SKM-1 (cell line): Measurements from ENCODE around the gene TMEM30B.
"Not testable (repeated sequence)": the region's sequence is repeated elsewhere in the genome, so short reads cannot be mapped to it uniquely, and the experiment has no call there.

Source experiments
- DNase-seq: peaks from one replicate; lab custom pipeline; 2025; ENCODE audit not compliant: unreplicated experiment; lab: John Stamatoyannopoulos, UW

The TMEM30B gene

GRCh38 chr14:61266891-61267740 lies 14.0 kb downstream of the TMEM30B start:
- DNase-seq, result no peak

- DNase-seq, result no peak
These were observed 14.7 kb downstream of the TMEM30B start for GRCh38 chr14:61266436-61266835.

- DNase-seq, result no peak
These were observed 16.5 kb downstream of the TMEM30B start for GRCh38 chr14:61264651-61265050.

- no peak for DNase-seq
These were observed 17.0 kb downstream of the TMEM30B start for GRCh38 chr14:61264010-61264571.

GRCh38 chr14:61262082-61262481 lies 19.1 kb downstream of the TMEM30B start:
- DNase-seq, result no peak

DNA sequence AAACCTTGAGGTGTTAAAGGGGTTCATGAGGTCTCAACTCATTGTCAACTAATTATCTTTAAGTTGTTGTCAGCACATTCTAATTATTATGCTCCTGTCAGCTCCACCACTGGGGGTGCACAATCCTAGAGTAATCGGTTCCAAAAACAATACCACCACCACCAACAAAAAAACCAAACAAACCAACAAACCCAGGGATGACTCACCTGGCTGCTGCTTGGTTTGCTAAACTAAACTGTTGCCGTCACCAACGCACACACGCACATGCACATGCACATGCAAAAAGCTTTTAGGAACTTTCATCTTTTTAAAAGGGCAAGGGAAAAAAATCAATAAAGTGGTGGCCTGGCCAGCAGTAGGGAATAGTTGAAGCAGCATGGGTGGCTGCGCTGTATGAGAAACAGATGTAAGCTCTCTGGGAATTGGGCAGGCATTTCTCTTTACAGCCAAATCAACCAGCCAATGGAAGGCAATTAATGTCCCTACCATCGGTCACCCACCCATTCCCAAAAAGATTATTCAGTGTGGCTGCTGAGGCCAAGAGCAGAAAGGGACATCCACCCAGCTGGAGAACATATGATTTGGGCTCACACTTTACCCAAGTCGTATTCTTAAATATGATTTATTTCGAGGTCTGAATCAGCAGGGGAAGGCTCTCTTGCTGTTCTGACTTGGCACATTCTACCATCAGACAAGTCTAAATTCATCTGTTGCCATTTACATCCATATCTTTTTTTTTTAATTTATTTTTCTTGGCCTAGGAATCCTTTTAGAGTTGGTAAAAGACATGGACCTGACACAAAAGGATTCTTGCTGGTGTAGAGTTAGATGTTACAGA lies 20.0 kb downstream of the TMEM30B start:
- DNase-seq, result no peak

DNA sequence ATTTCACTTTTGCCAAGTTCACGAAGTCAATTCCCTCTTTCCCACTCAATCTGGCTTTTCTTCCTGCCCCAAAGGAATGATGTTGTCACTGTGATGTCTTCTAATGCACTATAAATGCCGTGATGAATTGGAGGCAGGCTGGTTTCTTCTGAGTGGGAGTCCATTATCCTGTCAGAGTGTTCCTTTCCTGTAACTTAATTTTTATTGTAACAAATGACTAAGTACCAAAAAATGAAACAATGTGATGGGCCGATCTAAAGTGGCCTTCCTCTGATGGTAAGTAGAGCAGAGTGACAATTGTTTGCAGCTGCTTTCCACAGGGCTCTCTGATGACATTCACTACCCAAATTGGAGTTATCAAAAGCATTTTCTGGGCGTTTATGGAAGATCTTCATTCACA lies 22.2 kb downstream of the TMEM30B start:
- no peak for DNase-seq

DNA sequence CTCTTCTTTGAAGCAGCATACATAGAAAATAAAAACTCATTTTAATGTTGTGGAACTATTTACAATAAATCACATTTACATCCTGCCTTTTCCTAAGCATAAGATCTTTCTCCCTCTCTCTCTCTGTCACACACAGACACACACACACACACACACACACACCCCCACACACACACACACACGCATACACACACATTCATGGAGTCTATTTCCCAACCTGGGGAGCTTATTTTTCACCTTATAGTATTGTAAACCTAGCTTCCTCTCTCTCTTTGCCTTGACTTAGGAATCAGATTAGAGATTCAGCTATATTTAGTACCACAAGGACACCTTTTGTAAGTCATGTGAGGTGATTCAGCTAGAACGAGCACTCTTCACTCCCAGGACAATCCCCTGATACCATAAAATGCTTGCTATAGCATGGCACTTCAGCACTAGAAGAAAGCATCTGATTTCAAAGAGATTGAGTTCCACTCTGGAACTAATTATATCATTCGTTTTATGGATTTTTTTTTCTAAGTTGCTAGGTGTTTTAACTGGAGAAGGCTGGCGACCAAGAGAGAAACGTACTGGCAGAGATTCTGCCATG lies 23.6 kb downstream of the TMEM30B start:
- DNase-seq, result no peak

GRCh38 chr14:61256826-61257468 lies 24.2 kb downstream of the TMEM30B start:
- no peak for DNase-seq

DNA sequence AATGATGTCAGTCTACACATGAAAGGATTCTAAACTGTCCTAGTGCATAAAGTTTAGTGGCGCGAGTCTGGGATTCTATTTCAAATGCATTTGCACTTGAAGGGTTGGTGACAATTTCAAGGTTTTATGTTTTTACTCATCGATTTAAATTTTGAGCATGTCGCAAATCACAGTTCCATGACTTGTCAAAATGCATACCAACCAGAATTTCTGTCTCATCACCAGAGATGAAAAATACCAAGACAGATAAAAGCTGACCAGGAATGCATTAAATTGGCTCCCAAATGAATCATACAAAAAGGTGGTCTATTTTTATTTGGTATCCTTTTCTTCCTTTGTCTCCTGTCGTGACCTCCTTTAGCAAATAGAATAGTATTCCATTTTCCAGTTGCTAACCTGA lies 25.2 kb downstream of the TMEM30B start:
- DNase-seq, result no peak

DNA sequence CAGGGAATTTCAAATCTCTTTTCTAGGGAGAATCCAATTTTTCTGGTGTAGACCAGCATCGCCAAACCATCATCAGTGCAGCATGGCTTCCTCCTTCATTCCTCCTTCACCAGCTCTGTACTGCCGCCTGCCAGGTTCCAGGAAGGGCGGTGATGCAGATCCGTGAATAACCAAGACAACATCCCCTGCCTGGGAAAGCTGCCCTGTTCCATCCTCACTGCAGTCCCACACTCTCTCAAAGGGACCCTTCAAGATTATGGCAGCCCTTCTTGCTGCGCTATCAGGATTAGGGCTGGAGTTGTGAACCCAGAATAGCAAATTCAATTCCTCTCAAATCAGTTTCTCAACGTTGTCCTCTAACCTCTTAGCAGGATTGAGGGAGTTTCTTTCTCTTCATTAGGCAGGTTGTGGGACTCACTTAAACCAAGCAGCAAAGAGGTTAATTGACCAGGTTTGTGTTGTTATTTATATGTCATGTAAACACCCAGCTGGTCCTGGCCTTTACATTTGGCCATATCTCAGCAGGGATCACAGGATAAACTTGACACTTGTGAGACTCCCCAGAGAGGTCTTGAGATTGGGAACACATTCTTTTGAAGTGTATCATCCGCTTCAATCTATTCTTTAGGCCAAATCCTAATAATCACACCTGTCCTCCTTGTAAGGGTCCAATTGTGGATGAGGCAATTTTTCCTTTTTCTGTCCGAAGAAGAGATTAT lies 26.2 kb downstream of the TMEM30B start:
- DNase-seq, result no peak

- DNase-seq, result peak; percentile 1
These were observed 27.9 kb downstream of the TMEM30B start for GRCh38 chr14:61253064-61253738.

DNA sequence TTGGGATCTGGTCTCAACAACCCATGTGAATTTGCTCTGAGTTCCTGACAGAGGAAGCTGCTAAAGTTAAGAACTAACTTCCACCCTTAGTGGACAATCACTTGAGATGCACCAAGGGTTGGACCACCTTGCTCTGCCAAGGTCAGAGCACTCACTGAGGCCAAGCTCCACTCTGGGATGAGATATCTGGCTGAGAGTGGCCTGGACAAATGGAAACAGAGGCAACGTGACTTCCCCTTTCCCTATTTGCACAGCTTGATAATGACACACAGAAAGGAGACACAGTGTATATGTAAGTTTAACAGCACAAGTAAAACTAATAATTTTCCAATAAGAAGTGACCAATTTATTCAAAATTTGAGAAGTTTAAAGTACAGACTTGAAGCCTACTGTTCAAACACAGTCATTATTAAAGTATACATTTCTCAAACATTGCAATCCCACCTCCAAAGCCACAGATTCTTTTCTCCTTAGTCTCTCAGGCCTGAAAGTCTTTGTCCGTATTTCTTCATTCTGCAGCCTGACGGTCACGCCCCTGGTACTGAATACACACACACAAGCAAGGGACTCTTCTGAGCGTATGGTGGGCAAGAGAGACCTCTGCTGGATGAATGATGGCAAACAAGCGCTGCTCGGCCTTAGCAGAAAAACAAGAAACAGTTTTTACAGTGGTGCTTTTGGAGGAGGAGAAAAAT lies 28.6 kb downstream of the TMEM30B start:
- DNase-seq, result peak; percentile 18

DNA sequence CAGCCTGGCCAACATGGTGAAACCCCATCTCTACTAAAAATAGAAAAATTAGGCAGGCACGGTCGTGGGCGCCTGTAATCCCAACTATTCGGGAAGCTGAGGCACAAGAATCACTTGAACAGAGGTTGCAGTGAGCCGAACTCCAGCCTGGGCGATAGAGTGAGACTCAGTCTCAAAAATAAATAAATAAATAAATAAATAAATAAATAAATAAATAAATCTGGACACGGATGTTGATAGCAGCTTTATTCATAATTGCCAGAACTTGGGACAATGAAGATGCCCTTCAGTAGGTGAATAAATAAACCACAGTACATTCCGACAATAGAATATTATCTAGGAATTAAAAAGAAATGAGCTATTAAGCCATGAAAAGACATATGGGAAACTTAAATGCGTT lies 31.1 kb downstream of the TMEM30B start:
- DNase-seq, result no peak

DNA sequence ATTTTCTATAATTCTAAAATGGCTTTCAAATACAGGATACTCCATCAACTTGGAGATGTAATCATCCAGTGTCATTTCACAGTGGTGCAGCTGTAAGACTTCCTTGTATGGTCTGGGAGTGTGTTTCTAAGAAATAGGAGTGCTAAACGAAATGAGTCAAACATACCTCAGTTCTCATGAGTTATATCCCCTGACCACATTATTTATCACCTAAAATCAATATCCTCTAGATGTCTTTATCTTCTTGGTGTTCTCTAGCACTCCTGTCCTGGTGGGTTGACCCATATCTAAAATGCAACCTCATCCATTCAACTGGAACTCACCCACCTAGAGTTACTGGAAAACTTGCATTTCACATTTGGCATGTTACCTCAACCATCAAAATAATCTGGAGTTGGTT lies 33.2 kb downstream of the TMEM30B start:
- no peak for DNase-seq

DNA sequence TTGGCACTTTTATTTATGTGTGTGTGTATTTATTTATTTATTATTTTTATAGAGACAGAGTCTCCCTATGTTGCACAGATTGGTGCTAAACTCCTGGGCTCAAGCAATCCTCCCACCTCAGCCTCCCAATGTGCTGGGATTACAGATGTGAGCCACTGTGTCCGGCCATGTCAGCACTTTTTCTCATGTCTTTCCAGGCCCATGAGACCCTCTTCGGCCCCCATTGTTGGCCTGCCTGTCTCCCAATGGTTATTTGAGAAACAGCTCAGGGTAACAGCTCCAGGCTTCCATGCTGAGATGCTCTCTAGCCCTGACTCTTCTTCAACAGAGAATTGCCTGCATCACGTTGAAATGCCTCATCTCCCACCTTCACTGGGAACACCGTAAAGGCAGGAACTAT lies 34.4 kb downstream of the TMEM30B start:
- DNase-seq, result no peak

- DNase-seq, result no peak
These were observed 37.1 kb downstream of the TMEM30B start for GRCh38 chr14:61244009-61244408.

- no peak for DNase-seq
These were observed 40.9 kb downstream of the TMEM30B start for GRCh38 chr14:61240206-61240605.

- not testable (repeated sequence) for DNase-seq
These were observed 41.9 kb downstream of the TMEM30B start for GRCh38 chr14:61239285-61239684.
